ENCODE data around the gene FKRP.
"Not testable (repeated sequence)": the region's sequence is repeated elsewhere in the genome, so short reads cannot be mapped to it uniquely, and the experiment has no call there.

Gene FKRP

GRCh38 chr19:46786236-46787039 lies 40.6 kb downstream of the FKRP start:
- DNase-seq: peak; percentile 65

GRCh38 chr19:46787040-46787330 lies 41.1 kb downstream of the FKRP start:
- no peak for DNase-seq

- DNase-seq: peak; percentile 44
Observed at GRCh38 chr19:46787331-46788261, 41.7 kb downstream of the FKRP start.

GRCh38 chr19:46788262-46788967 lies 42.6 kb downstream of the FKRP start, which contains the start of gene SLC1A5:
Gene SLC1A5 (minus strand): TSS chr19:46788594. CDS start chr19:46787965, 629 bp downstream.
- DNase-seq: peak; percentile 95

GRCh38 chr19:46788968-46789338 lies 43.1 kb downstream of the FKRP start:
- no peak for DNase-seq

- no peak for DNase-seq
Observed at GRCh38 chr19:46789371-46789770, 43.5 kb downstream of the FKRP start.

- no peak for DNase-seq
Observed at GRCh38 chr19:46791944-46792343, 46.1 kb downstream of the FKRP start.

GRCh38 chr19:46797881-46798280 lies 52.0 kb downstream of the FKRP start:
- DNase-seq: no peak

- no peak for DNase-seq
Observed at GRCh38 chr19:46798713-46799112, 52.9 kb downstream of the FKRP start.

- DNase-seq: no peak
Observed at GRCh38 chr19:46802152-46802551, 56.3 kb downstream of the FKRP start.

GRCh38 chr19:46803555-46803954 lies 57.7 kb downstream of the FKRP start:
- no peak for DNase-seq

- not testable (repeated sequence) for DNase-seq
Observed at GRCh38 chr19:46804432-46804831, 58.6 kb downstream of the FKRP start.

- DNase-seq: no peak
Observed at GRCh38 chr19:46806656-46807055, 60.8 kb downstream of the FKRP start.
